Ishikawa (cell line): ENCODE data around the gene AFG1L.

ENCODE experiments used
- CEBPB ChIP-seq: IDR thresholded peaks from 2 replicates; pipeline ENCODE4 v1.6.1; 2012
- CREB1 ChIP-seq: IDR thresholded peaks from 2 replicates; pipeline ENCODE4 v1.6.1; 2012; ENCODE audit warnings: low read depth
- EGR1 ChIP-seq: IDR thresholded peaks from 2 replicates; pipeline ENCODE4 v1.6.1; 2012
- EP300 ChIP-seq: IDR thresholded peaks from 2 replicates; pipeline ENCODE4 v1.6.1; 2012; ENCODE audit warnings: borderline replicate concordance
- FOXM1 ChIP-seq: IDR thresholded peaks from 2 replicates; pipeline ENCODE4 v1.6.1; 2012; ENCODE audit warnings: low read depth, borderline replicate concordance
- NFIC ChIP-seq: IDR thresholded peaks from 2 replicates; pipeline ENCODE4 v1.6.1; 2012
- RAD21 ChIP-seq: IDR thresholded peaks from 2 replicates; pipeline ENCODE4 v1.6.1; 2012; ENCODE audit warnings: low read depth
- TAF1 ChIP-seq: IDR thresholded peaks from 2 replicates; pipeline ENCODE4 v1.6.1; 2012; ENCODE audit warnings: low read depth, mild to moderate bottlenecking
- TCF12 ChIP-seq: IDR thresholded peaks from 2 replicates; pipeline ENCODE4 v1.6.1; 2012; ENCODE audit warnings: low read depth
- TEAD4 ChIP-seq: IDR thresholded peaks from 2 replicates; pipeline ENCODE4 v1.6.1; 2012
- YY1 ChIP-seq: IDR thresholded peaks from 2 replicates; pipeline ENCODE4 v1.6.1; 2012; ENCODE audit warnings: low read depth
- ZBTB7A ChIP-seq: IDR thresholded peaks from 2 replicates; pipeline ENCODE4 v1.6.1; 2012; ENCODE audit warnings: low read depth
- TF ChIP-seq, protein P1 (sequence below): IDR thresholded peaks from 2 replicates; pipeline ENCODE4 v1.6.1; 2012
- TF ChIP-seq, protein P2 (sequence below): IDR thresholded peaks from 2 replicates; pipeline ENCODE4 v1.6.1; 2012; ENCODE audit warnings: low read depth, mild to moderate bottlenecking
- TF ChIP-seq, protein P3 (sequence below): IDR thresholded peaks from 2 replicates; pipeline ENCODE4 v1.6.1; 2012

Gene AFG1L

DNA sequence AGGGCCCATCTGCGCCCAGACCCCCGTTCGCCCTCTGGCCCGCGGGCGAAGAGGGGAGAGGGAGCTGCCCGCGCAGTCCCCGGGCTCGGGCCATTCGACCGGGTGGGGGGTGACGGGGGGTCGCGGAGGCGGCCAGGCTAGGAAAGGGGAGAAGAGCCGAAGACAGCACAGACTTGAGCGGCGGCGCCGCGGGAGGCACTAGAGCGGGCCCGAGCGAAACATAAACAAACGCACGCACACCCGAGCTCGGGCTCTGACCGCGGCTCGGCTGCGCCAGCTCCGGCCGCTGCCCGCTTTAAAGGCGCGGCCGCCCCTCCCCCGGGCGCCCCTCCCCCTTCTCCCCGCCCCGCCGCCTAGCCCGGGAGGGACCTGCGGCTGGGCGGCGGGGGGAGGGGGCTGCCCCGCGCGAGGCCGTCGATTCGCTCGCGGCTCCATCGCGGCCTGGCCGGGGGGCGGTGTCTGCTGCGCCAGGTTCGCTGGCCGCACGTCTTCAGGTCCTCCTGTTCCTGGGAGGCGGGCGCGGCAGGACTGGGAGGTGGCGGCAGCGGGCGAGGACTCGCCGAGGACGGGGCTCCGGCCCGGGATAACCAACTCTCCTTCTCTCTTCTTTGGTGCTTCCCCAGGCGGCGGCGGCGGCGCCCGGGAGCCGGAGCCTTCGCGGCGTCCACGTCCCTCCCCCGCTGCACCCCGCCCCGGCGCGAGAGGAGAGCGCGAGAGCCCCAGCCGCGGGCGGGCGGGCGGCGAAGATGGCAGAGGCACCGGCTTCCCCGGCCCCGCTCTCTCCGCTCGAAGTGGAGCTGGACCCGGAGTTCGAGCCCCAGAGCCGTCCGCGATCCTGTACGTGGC, 265.8 kb downstream of the AFG1L start, which contains the start of gene FOXO3:
Gene FOXO3, plus strand, starts transcription at position 455 of the 846 bp plus-strand sequence. Its CDS starts 292 bp downstream, at position 747.
- TF ChIP-seq CREB1 (no peak), ZBTB7A (0 out of 2 replicates have a peak, but pooled peaks have one; percentile 26)
- TF ChIP-seq, protein P1, sequence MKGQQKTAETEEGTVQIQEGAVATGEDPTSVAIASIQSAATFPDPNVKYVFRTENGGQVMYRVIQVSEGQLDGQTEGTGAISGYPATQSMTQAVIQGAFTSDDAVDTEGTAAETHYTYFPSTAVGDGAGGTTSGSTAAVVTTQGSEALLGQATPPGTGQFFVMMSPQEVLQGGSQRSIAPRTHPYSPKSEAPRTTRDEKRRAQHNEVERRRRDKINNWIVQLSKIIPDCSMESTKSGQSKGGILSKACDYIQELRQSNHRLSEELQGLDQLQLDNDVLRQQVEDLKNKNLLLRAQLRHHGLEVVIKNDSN, result no peak

DNA sequence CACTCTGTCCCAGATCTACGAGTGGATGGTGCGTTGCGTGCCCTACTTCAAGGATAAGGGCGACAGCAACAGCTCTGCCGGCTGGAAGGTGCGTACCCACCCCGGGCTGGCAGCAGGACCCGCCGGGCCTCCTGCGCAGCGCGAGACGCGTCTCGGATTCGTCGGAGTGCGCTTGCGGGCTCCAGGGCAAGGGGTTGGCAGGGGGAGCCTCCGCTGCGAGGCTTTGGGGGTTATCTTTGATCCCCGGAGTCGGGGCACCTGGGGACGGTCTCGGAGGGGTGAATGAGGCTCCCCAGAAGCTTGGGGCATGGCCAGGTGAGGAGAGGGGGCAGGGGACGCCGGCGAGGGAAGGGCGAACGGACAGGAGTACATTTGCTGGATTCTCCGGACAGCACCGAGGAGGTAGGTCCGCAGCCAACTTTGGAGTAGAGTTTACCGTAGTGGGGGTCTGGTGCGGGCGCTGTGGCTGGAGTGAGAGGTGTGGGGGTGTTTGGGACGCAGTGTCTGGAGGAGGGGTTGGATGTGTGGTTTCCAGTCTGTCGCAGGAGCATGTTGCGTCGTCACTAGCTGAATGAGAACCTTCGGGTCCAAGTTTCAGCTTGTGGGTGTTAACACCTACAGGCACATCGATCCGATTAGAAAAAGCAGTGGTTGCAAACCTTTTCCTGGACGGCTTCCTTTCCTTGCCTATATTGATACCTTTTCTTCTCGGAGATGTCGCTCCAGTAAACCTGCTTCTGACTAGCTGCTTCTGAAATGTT, 267.1 kb downstream of the AFG1L start:
- no peak for TF ChIP-seq EP300
- TF ChIP-seq TEAD4, result no peak
- TF ChIP-seq, protein P1, result no peak
- no peak for TF ChIP-seq TAF1
- TF ChIP-seq TCF12, result no peak
- TF ChIP-seq FOXM1, result no peak
- TF ChIP-seq CREB1, result no peak
- no peak for TF ChIP-seq EGR1
- TF ChIP-seq NFIC, result no peak
- TF ChIP-seq, protein P2, sequence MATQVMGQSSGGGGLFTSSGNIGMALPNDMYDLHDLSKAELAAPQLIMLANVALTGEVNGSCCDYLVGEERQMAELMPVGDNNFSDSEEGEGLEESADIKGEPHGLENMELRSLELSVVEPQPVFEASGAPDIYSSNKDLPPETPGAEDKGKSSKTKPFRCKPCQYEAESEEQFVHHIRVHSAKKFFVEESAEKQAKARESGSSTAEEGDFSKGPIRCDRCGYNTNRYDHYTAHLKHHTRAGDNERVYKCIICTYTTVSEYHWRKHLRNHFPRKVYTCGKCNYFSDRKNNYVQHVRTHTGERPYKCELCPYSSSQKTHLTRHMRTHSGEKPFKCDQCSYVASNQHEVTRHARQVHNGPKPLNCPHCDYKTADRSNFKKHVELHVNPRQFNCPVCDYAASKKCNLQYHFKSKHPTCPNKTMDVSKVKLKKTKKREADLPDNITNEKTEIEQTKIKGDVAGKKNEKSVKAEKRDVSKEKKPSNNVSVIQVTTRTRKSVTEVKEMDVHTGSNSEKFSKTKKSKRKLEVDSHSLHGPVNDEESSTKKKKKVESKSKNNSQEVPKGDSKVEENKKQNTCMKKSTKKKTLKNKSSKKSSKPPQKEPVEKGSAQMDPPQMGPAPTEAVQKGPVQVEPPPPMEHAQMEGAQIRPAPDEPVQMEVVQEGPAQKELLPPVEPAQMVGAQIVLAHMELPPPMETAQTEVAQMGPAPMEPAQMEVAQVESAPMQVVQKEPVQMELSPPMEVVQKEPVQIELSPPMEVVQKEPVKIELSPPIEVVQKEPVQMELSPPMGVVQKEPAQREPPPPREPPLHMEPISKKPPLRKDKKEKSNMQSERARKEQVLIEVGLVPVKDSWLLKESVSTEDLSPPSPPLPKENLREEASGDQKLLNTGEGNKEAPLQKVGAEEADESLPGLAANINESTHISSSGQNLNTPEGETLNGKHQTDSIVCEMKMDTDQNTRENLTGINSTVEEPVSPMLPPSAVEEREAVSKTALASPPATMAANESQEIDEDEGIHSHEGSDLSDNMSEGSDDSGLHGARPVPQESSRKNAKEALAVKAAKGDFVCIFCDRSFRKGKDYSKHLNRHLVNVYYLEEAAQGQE, result no peak
- no peak for TF ChIP-seq ZBTB7A
- TF ChIP-seq YY1, result no peak

DNA sequence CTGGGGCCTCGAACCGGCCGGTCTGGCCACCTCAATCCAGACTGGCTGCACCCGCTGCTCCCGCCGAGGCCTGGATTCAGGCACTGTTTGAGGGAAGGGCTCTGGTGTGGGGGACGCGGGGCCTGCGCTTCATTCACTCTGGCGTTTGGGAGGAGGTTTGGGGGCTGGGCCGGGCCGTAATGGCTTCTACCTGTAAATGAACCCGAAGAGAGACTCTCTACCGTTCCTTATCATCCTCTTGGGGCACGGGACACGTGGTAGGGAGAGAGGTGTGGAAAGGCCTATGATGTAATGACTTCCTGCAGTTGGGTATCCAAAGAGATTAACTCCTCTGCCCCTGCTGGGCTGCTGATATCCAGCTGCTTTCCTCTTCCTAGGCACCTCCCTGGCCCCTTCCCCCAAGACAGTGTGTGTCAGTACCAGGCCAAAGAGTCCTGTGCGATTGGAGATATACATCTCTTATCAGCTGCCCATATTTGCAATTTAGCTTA, 267.7 kb downstream of the AFG1L start:
- TF ChIP-seq, protein P2, result no peak
- TF ChIP-seq EGR1 (no peak), FOXM1 (no peak), CREB1 (no peak), EP300 (no peak), NFIC (no peak), TEAD4 (no peak), ZBTB7A (no peak), RAD21 (no peak), YY1 (no peak)
- TF ChIP-seq, protein P3, sequence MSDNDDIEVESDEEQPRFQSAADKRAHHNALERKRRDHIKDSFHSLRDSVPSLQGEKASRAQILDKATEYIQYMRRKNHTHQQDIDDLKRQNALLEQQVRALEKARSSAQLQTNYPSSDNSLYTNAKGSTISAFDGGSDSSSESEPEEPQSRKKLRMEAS, result no peak
- TF ChIP-seq, protein P1, result no peak

DNA sequence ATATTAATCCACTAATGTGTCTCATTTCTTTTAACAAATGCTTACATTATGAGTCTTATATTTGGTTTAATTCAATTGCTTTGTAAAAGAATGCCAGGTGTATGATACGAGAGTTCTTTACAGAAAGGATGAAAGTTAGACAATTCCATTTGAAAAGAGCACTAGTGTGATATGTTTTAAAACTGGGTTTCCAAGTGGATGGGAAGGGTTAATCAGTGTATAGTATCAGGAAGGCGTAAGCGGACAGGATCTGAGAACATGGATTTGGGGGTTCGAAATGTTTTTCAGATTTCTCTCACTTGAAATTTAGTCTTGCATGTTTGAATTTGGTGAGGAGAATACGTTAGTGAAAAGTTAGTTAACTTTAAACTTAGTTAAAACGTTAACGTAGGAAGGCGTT, 268.4 kb downstream of the AFG1L start:
- no peak for TF ChIP-seq TCF12

DNA sequence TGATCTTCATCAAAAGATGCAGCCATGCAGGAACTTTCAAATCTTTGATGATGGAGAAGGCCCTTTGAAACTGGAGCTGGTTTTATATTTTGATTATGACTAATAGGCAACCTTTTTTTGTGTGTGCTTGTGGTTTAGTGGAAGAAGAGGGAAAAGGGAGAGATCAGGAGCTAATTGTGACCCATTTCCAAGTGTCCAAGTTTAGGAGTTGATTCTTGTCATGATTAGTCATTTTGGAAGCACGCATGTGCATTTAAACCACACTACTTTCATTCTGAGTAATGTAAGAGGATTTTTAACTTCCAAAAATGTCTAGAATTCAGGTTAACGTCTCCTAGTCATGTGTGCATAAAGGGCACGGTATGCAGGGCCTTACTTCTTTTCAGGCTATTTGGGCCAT, 269.3 kb downstream of the AFG1L start:
- TF ChIP-seq CEBPB, result no peak

DNA sequence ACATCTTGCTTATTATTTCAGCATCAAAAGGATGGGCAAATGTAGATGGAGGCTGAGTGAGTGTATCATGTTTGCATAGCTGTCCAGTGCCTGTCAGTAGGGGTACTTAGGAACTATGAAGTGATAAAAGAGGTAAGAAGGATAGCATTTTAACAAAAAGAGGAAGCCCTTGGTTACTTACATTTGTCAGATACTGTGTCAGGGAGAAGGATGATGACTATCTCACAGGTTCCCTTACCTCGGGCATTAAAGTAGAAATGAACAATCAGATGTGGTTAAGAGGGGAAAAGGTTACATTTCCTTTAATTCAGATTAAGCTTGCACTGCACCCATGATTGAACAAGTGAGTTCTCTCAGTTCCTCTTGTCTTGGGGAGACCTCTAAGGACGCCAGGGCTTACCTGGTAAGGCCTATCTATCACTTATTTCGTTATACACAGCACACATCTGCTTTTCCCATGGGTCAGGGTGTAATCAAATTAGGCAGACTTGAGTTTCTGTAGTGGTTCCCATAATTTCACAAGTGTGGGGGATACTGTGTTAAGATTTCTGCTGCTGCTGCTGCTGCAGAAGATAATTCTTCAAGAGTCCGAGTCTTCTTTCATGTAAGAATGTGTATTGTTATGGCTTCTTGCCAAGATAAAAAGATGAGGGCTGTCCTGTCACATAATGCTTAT, 270.4 kb downstream of the AFG1L start:
- TF ChIP-seq EP300, result no peak
- no peak for TF ChIP-seq TEAD4
